Psoas muscle (tissue), 8 donors: Measurements from ENCODE around the gene DNASE1. TPM values are rescaled to one million over a fixed set of nuclear protein-coding genes. Genes with fewer than 3 reads are reported as not detected.

Experiments
- ATAC-seq, 4 donors: fragments of 200-7000 bp; cut with Tn5 transposase; one replicate each; pipeline ENCODE4 v1.9.1; 2020; ENCODE audit warnings: moderate library complexity in 3 of 4, mild to moderate bottlenecking in 2 of 4
- DNase-seq, 2 donors: peaks; one replicate each; pipeline ENCODE4 v3.0.0-alpha.2; 2020
- H3K27ac ChIP-seq: fragments of 200-600 bp; one replicate; pipeline ENCODE4 v1.8.0; 2022
- H3K27me3 ChIP-seq, 3 donors: fragments of 200-600 bp in 1 of 3; one replicate each; pipeline versions ENCODE4 v1.6.1 to v1.8.0; 2013 to 2022; ENCODE audit warnings: low read length in 2 of 3, mild to moderate bottlenecking in 2 of 3, moderate library complexity in 1 of 3; ENCODE audit not compliant: insufficient read depth in 3 of 3
- H3K36me3 ChIP-seq, 2 donors: fragments of 200-600 bp in 1 of 2; one replicate each; pipeline versions ENCODE4 v1.6.1 to v1.8.0; 2013 to 2022; ENCODE audit warnings: low read depth in 1 of 2, mild to moderate bottlenecking in 1 of 2, moderate library complexity in 1 of 2; ENCODE audit not compliant: insufficient read depth in 1 of 2
- H3K4me1 ChIP-seq: fragments of 200-600 bp; one replicate; pipeline ENCODE4 v1.8.0; 2022
- H3K4me3 ChIP-seq: fragments of 200-600 bp; one replicate; pipeline ENCODE4 v1.8.0; 2022; ENCODE audit warnings: mild to moderate bottlenecking
- H3K9me3 ChIP-seq: fragments of 200-600 bp; one replicate; pipeline ENCODE4 v1.8.0; 2022
- CTCF ChIP-seq: fragments of 200-600 bp; IDR thresholded peaks from one replicate; pipeline ENCODE4 v1.8.0; 2022; ENCODE audit warnings: antibody characterized with exemption
- WGBS, 3 donors: extraction: QIAGEN DNeasy Blood & Tissue Kit; methylation state at CpG; one replicate each; pipeline versions ENCODE4 v1.1.6 to v1.1.7; 2013; 5-methylcytosine and 5-hydroxymethylcytosine counted together
- intact Hi-C, 2 donors: fragments of 100-400 bp; cut with DNase I; formaldehyde crosslinking; loops; one replicate each; pipeline versions ENCODE4 v1.11.0 to v1.14.2; 2022
- polyA plus RNA-seq, 3 donors: library from polyadenylated mRNA; stranded (reverse); fragments of 200-250 nt; gene quantifications; one replicate each; pipeline ENCODE4 v1.2.3, GENCODE V29; 2013
- total RNA-seq, 4 donors: library from RNA; stranded (reverse); fragmentation: NEBNext Ultra II Directional in 2 of 4; extraction: Animal tissue kit (Norgen Biotek cat#: 25700) in 2 of 4; gene quantifications; one replicate each; pipeline versions ENCODE4 v1.2.1 to v1.2.4, GENCODE V29; 2021 to 2023
- donor health status: healthy with polysubstance abuse.
- donor health status: DM: no; HTN: no; CAD: no; lungs with moderate emphysema.
- donor health status: Bipolar disorder and iron deficiency.
- donor health status: healthy.
- donor health status: DM: yes; HTN: yes; CAD: no.
- donor health status: DM: no; HTN: no; CAD: no.
- donor health status: DM: no; HTN: no; CAD: no.
- donor health status: DM: yes; HTN: yes; CAD: no.

Gene DNASE1
- total and polyA plus RNA-seq, 7 donors, result 0.46 to 7.3 (median 3.1) TPM

GRCh38 chr16:3651461-3652372 is 2.8 kb upstream of the DNASE1 start:
- no peak overlapping the region for H3K4me3 ChIP-seq
- peaks cover 0 to 38% of the 10 kb centered on the region in 2 donors for H3K36me3 ChIP-seq
- no peaks in the 10 kb centered on the region for H3K27me3 ChIP-seq
- H3K27ac ChIP-seq, result no peak overlapping the region
- TF ChIP-seq CTCF, result no peak
- DNase-seq (no peak), ATAC-seq (peak in 1 of 4 donors; percentile 49)
- H3K4me1 ChIP-seq, result peaks cover 3% of the 10 kb centered on the region
- 68 to 77% (median 74%) methylated on average over 18 of the region's 18 CpGs for WGBS, 3 donors
- intact Hi-C loops, result no loop called here
- no peaks in the 10 kb centered on the region for H3K9me3 ChIP-seq

GRCh38 chr16:3652373-3653195 is 1.9 kb upstream of the DNASE1 start:
- intact Hi-C loops, result no loop called here
- no peaks in the 10 kb centered on the region for H3K4me1 ChIP-seq
- DNase-seq, result no peak
- no peak overlapping the region for H3K27ac ChIP-seq
- 60 to 76% (median 74%) methylated on average over 14 of the region's 14 CpGs for WGBS, 3 donors
- no peaks in the 10 kb centered on the region for H3K9me3 ChIP-seq
- H3K27me3 ChIP-seq, result no peaks in the 10 kb centered on the region
- no peak for TF ChIP-seq CTCF
- peaks cover 0 to 47% of the 10 kb centered on the region in 2 donors for H3K36me3 ChIP-seq
- H3K4me3 ChIP-seq, result no peak overlapping the region
- no peak for ATAC-seq

GRCh38 chr16:3655030-3655395 is 522 bp downstream of the DNASE1 start:
- DNase-seq, result peak in 1 of 2 donors; percentile 41
- WGBS, 3 donors, result 71 to 83% (median 74%) methylated on average over 12 of the region's 12 CpGs

More at GRCh38 chr16:3655030-3655395, 522 bp downstream of the DNASE1 start:
- H3K27me3 ChIP-seq, result no peaks in the 10 kb centered on the region
- no peaks in the 10 kb centered on the region for H3K9me3 ChIP-seq
- H3K27ac ChIP-seq, result no peak overlapping the region
- intact Hi-C loops, result no loop called here
- peaks cover 0 to 71% of the 10 kb centered on the region in 2 donors for H3K36me3 ChIP-seq
- H3K4me3 ChIP-seq, result no peak overlapping the region
- no peak for TF ChIP-seq CTCF
- no peak for ATAC-seq
- H3K4me1 ChIP-seq, result no peaks in the 10 kb centered on the region
